HEK293 (cell line): ENCODE measurements around the gene FBL.

Experiments
- CTCF ChIA-PET: fragments of 350-600 bp; formaldehyde crosslinking; extraction: SDS; loops from one replicate; lab custom pipeline; 2021; ENCODE audit warnings: antibody characterized with exemption; lab: Yijun Ruan, JAX
- POLR2A ChIA-PET: fragments of 300-600 bp; formaldehyde crosslinking; extraction: SDS; loops from one replicate; lab custom pipeline; 2020; ENCODE audit warnings: antibody characterized with exemption, inconsistent platforms; lab: Yijun Ruan, JAX
- H3K27ac ChIP-seq: fragments of 200-500 bp; sonication (Bioruptor generic); 2 replicates; pipeline ENCODE4 v1.5.1; 2014; ENCODE audit warnings: low read depth, low read length, control low read depth, inconsistent platforms; ENCODE audit errors: extremely low read depth
- H3K36me3 ChIP-seq, 2 experiments: fragments of 200-500 bp in 1 of 2; sonication (Bioruptor generic) in 1 of 2; 1 replicate in 1 of 2; 2 replicates in 1 of 2; pipeline ENCODE4 v1.5.1; 2014 to 2017; ENCODE audit warnings: inconsistent platforms in 2 of 2, low read length in 2 of 2; ENCODE audit not compliant: control insufficient read depth in 2 of 2, insufficient read depth in 1 of 2
- H3K4me1 ChIP-seq: fragments of 200-500 bp; sonication (Bioruptor generic); 2 replicates; pipeline ENCODE4 v1.5.1; 2014; ENCODE audit warnings: mild to moderate bottlenecking, low read length, inconsistent platforms; ENCODE audit not compliant: control insufficient read depth, insufficient read depth
- H3K4me3 ChIP-seq: 2 replicates; pipeline ENCODE4 v1.5.1; 2011; ENCODE audit warnings: low read depth, mild to moderate bottlenecking, control low read depth, low read length, moderate library complexity
- H3K9me3 ChIP-seq: fragments of 200-500 bp; sonication (Bioruptor generic); 2 replicates; pipeline ENCODE4 v1.5.1; 2014; ENCODE audit warnings: low read depth, low read length, inconsistent platforms; ENCODE audit not compliant: control insufficient read depth, insufficient read depth
- BCL11B ChIP-seq: fragments of 450-650 bp; formaldehyde crosslinking; IDR thresholded peaks from 2 replicates; pipeline ENCODE4 v1.5.1; 2016; ENCODE audit warnings: low read depth, missing biosample characterization, missing genetic modification characterization
- GLIS2 ChIP-seq: fragments of 450-650 bp; formaldehyde crosslinking; IDR thresholded peaks from 2 replicates; pipeline ENCODE4 v1.5.1; 2016; ENCODE audit warnings: missing biosample characterization, missing genetic modification characterization
- ZBTB20 ChIP-seq: fragments of 450-650 bp; formaldehyde crosslinking; IDR thresholded peaks from 2 replicates; pipeline ENCODE4 v1.5.1; 2016; ENCODE audit warnings: missing biosample characterization, missing genetic modification characterization
- ZEB2 ChIP-seq: fragments of 450-650 bp; formaldehyde crosslinking; IDR thresholded peaks from 2 replicates; pipeline ENCODE4 v1.5.1; 2016; ENCODE audit warnings: missing biosample characterization, missing genetic modification characterization
- ZFHX2 ChIP-seq: fragments of 450-650 bp; formaldehyde crosslinking; conservative IDR thresholded peaks from 2 replicates; pipeline ENCODE4 v1.5.1; 2016; ENCODE audit warnings: missing biosample characterization, missing genetic modification characterization
- ZNF10 ChIP-seq: fragments of 450-650 bp; formaldehyde crosslinking; IDR thresholded peaks from 2 replicates; pipeline ENCODE4 v1.5.1; 2017; ENCODE audit warnings: missing biosample characterization, missing genetic modification characterization
- ZNF157 ChIP-seq: fragments of 450-650 bp; formaldehyde crosslinking; IDR thresholded peaks from 2 replicates; pipeline ENCODE4 v1.5.1; 2016; ENCODE audit warnings: missing biosample characterization, missing genetic modification characterization
- ZNF501 ChIP-seq: fragments of 450-650 bp; formaldehyde crosslinking; IDR thresholded peaks from 2 replicates; pipeline ENCODE4 v1.5.1; 2016; ENCODE audit warnings: missing biosample characterization, missing genetic modification characterization
- ZNF596 ChIP-seq: fragments of 450-650 bp; IDR thresholded peaks from 2 replicates; pipeline ENCODE4 v1.5.0; 2018; ENCODE audit warnings: missing biosample characterization, mild to moderate bottlenecking, missing genetic modification characterization, moderate library complexity
- ZNF600 ChIP-seq: fragments of 450-650 bp; formaldehyde crosslinking; IDR thresholded peaks from 2 replicates; pipeline ENCODE4 v1.5.1; 2016; ENCODE audit warnings: missing biosample characterization, missing genetic modification characterization
- ZXDB ChIP-seq: fragments of 450-650 bp; formaldehyde crosslinking; IDR thresholded peaks from 2 replicates; pipeline ENCODE4 v1.5.1; 2016; ENCODE audit warnings: missing biosample characterization, missing genetic modification characterization
- TF ChIP-seq, protein P1 (sequence below): fragments of 450-650 bp; formaldehyde crosslinking; IDR thresholded peaks from 2 replicates; pipeline ENCODE4 v1.5.1; 2016; ENCODE audit warnings: missing biosample characterization, missing genetic modification characterization
- TF ChIP-seq, protein P2 (sequence below): fragments of 450-650 bp; formaldehyde crosslinking; IDR thresholded peaks from 2 replicates; pipeline ENCODE4 v1.5.1; 2016; ENCODE audit warnings: missing biosample characterization, missing genetic modification characterization

FBL gene

DNA sequence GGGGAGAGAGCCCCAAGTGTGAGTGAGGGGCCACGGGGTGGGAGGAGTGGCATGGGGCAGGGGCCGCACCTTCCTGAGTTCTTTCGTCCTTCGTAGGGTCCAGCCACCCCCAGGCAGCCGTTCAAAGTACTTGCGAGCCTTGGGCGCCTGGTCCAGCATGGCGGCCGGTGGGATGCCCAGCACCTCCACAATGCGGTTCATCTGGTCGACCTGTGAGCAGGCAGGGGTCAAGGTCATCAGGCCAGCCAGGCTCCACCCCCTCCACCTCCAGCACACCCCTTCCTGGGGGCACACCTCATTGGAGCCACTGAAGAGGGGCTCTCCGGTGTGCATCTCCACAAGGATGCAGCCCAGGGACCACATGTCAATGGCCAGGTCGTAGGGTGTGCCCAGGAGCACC lies 19.0 kb downstream of the FBL start:
- ChIA-PET POLR2A (interaction anchor here (0.6 to 1.8 kb wide), 3 partner anchors 27 to 703 kb away, joined by 3 to 9 read pairs (median 6); no protein-coding TSS in a partner anchor), CTCF (interaction anchor here (0.6 to 2.9 kb wide), 2 partner anchors 17 to 35 kb away, joined by 3 to 18 read pairs; no protein-coding TSS in a partner anchor)
- Histone ChIP-seq H3K4me3 (no peak overlapping the region), H3K27ac (no peak overlapping the region), H3K9me3 (no peaks in the 10 kb centered on the region), H3K4me1 (peaks cover 18% of the 10 kb centered on the region), H3K36me3 (peaks cover 64 to 85% of the 10 kb centered on the region in 2 experiments)
- TF ChIP-seq ZNF501 (tag by site-specific recombination) (no peak), BCL11B (tag by site-specific recombination) (peak; percentile 75; the same call in 1 of the 2 replicates)

DNA sequence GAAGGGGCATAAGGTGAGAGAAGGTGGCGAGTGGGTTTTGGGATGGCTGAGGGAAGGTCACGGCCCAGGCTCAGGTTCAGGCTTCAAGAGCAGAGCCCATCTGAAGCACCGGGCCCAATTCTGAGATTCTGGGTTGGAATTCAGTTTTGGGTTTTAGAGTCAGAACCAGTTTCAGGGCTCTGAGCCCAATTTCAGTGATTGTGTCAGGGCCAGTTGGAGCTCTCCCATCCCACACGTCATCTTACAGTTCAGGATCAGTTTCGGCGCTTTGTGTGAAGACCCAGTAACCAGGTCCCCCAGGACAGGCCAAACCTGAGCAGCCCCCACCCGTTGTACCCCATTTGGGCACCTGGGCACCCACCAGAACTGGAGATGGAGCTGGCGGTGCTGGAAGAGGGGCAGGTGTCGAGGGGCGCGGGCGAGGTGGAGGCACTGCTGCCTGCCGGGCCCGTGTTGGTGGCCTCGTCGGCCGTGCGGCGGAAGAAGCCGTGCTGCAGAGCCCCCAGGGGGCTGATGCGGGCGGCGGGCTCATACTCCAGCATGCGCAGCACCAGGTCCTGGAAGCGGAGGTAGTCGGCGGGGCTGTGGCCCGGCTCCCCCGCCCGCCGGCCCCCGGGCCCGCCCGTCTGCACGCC lies 19.8 kb downstream of the FBL start:
- H3K4me3 ChIP-seq: no peak overlapping the region
- H3K4me1 ChIP-seq: peaks cover 12% of the 10 kb centered on the region
- no peaks in the 10 kb centered on the region for H3K9me3 ChIP-seq
- TF ChIP-seq ZNF600 (tag by site-specific recombination): peak; percentile 55; the same call in 1 of the 2 replicates
- TF ChIP-seq, protein P1, sequence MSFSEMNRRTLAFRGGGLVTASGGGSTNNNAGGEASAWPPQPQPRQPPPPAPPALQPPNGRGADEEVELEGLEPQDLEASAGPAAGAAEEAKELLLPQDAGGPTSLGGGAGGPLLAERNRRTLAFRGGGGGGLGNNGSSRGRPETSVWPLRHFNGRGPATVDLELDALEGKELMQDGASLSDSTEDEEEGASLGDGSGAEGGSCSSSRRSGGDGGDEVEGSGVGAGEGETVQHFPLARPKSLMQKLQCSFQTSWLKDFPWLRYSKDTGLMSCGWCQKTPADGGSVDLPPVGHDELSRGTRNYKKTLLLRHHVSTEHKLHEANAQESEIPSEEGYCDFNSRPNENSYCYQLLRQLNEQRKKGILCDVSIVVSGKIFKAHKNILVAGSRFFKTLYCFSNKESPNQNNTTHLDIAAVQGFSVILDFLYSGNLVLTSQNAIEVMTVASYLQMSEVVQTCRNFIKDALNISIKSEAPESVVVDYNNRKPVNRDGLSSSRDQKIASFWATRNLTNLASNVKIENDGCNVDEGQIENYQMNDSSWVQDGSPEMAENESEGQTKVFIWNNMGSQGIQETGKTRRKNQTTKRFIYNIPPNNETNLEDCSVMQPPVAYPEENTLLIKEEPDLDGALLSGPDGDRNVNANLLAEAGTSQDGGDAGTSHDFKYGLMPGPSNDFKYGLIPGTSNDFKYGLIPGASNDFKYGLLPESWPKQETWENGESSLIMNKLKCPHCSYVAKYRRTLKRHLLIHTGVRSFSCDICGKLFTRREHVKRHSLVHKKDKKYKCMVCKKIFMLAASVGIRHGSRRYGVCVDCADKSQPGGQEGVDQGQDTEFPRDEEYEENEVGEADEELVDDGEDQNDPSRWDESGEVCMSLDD (tag by site-specific recombination): no peak
- no peak for TF ChIP-seq ZNF157 (tag by site-specific recombination)
- CTCF ChIA-PET: interaction anchor here (0.6 to 9.7 kb wide), 2 partner anchors 17 to 310 kb away, joined by 3 to 102 read pairs; no protein-coding TSS in a partner anchor
- POLR2A ChIA-PET: interaction anchor here (0.6 kb wide), 1 partner anchor 27 kb away, joined by 3 read pairs; no protein-coding TSS in a partner anchor
- H3K36me3 ChIP-seq: peaks cover 57 to 82% of the 10 kb centered on the region in 2 experiments
- H3K27ac ChIP-seq: 0 out of 2 replicates have a peak overlapping the region, but pooled peaks have one; percentile 24

DNA sequence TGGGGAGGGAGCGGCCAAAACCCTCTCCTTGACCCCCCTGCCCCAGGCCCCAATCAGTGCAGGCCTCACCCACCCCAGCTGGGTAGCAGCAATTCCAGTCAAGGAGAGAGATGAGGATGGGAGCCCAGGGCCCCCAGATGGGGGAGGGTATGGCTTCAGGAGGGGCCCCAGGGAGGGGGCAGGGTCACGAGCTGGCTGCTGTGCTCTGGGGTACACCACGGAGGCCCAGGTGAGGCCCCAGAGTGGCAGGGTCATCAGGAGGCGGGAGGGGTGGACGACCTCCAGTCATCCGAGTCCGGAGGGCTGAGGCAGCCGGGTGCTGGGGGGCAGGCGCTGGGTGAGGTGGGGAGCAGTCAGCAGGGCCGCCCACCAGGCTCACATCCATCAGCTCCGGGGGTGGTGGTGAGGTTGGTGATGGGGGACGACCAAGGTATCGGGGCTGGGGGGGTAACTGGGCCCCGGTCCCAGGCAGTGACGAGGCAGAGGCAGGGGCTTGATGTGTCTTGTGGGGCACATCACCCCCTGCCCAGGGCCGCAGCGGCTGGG lies 20.6 kb downstream of the FBL start:
- no peaks in the 10 kb centered on the region for H3K9me3 ChIP-seq
- TF ChIP-seq, protein P2, sequence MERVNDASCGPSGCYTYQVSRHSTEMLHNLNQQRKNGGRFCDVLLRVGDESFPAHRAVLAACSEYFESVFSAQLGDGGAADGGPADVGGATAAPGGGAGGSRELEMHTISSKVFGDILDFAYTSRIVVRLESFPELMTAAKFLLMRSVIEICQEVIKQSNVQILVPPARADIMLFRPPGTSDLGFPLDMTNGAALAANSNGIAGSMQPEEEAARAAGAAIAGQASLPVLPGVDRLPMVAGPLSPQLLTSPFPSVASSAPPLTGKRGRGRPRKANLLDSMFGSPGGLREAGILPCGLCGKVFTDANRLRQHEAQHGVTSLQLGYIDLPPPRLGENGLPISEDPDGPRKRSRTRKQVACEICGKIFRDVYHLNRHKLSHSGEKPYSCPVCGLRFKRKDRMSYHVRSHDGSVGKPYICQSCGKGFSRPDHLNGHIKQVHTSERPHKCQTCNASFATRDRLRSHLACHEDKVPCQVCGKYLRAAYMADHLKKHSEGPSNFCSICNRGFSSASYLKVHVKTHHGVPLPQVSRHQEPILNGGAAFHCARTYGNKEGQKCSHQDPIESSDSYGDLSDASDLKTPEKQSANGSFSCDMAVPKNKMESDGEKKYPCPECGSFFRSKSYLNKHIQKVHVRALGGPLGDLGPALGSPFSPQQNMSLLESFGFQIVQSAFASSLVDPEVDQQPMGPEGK (tag by site-specific recombination): peak; percentile 10; the same call in 1 of the 2 replicates
- TF ChIP-seq ZBTB20 (tag by site-specific recombination) (peak; percentile 30), ZEB2 (tag by site-specific recombination) (no peak), ZNF596 (tag by site-specific recombination) (no peak), ZFHX2 (tag by site-specific recombination) (peak; percentile 51), ZXDB (tag by site-specific recombination) (no peak), GLIS2 (tag by site-specific recombination) (peak; percentile 62; the same call in 1 of the 2 replicates), ZNF10 (tag by site-specific recombination) (peak; percentile 72; the same call in 1 of the 2 replicates)
- TF ChIP-seq, protein P1 (tag by site-specific recombination): peak; percentile 47; the same call in 1 of the 2 replicates
- TF ChIP-seq, all 188 proteins: peak for 6
- H3K4me3 ChIP-seq: no peak overlapping the region
- ChIA-PET CTCF (interaction anchor here (0.6 to 9.7 kb wide), 3 partner anchors 18 to 599 kb away, joined by 3 to 102 read pairs (median 5); no protein-coding TSS in a partner anchor), POLR2A (interaction anchor here (0.6 to 2.5 kb wide), 3 partner anchors 8 to 45 kb away, joined by 3 to 28 read pairs (median 5); partner anchors contain the start of gene DYRK1B)
- peaks cover 12% of the 10 kb centered on the region for H3K4me1 ChIP-seq
- H3K36me3 ChIP-seq: peaks cover 49 to 81% of the 10 kb centered on the region in 2 experiments
- H3K27ac ChIP-seq: 0 out of 2 replicates have a peak overlapping the region, but pooled peaks have one; percentile 24
